ENCODE data around the gene DENND2C. TPM values are rescaled to one million over a fixed set of nuclear protein-coding genes. Genes with fewer than 3 reads are reported as not detected.
A peak's percentile ranks its signal among the peaks of the same experiment; 100 is the strongest.

Gene DENND2C
- total and polyA plus RNA-seq, 8 donors, result 3.2 to 5.4 (median 4.9) TPM

DNA sequence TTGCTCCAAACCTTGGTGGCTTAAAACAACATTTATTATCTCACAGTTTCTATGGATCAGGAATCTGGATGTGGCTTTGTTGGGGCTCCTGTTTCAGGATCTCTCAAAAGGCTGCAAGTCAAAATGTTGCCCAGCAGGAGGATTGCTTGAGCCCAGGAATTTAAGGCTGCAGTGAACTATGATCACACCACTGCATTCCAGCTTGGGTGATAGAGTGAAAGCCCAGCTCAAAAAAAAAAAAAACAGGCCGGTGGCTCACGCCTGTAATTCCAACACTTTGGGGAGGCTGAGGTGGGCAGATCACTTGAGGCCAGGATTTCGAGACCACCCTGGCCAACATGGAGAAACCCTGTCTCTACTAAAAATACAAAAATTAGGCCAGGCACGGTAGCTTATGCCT lies 118.4 kb downstream of the DENND2C start:
- no peaks in the 10 kb centered on the region for H3K36me3 ChIP-seq
- no peak overlapping the region for H3K27ac ChIP-seq
- no peaks in the 10 kb centered on the region for H3K27me3 ChIP-seq
- DNase-seq (no peak), ATAC-seq (no peak)
- intact Hi-C loops (cut with DNase I), result no loop called here
- H3K4me1 ChIP-seq, result no peaks in the 10 kb centered on the region
- TF ChIP-seq, protein P1, sequence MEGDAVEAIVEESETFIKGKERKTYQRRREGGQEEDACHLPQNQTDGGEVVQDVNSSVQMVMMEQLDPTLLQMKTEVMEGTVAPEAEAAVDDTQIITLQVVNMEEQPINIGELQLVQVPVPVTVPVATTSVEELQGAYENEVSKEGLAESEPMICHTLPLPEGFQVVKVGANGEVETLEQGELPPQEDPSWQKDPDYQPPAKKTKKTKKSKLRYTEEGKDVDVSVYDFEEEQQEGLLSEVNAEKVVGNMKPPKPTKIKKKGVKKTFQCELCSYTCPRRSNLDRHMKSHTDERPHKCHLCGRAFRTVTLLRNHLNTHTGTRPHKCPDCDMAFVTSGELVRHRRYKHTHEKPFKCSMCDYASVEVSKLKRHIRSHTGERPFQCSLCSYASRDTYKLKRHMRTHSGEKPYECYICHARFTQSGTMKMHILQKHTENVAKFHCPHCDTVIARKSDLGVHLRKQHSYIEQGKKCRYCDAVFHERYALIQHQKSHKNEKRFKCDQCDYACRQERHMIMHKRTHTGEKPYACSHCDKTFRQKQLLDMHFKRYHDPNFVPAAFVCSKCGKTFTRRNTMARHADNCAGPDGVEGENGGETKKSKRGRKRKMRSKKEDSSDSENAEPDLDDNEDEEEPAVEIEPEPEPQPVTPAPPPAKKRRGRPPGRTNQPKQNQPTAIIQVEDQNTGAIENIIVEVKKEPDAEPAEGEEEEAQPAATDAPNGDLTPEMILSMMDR (IDR thresholded peaks at IDR 0.05), result no peak
- H3K4me3 ChIP-seq, result no peak overlapping the region
- no peaks in the 10 kb centered on the region for H3K9me3 ChIP-seq

DNA sequence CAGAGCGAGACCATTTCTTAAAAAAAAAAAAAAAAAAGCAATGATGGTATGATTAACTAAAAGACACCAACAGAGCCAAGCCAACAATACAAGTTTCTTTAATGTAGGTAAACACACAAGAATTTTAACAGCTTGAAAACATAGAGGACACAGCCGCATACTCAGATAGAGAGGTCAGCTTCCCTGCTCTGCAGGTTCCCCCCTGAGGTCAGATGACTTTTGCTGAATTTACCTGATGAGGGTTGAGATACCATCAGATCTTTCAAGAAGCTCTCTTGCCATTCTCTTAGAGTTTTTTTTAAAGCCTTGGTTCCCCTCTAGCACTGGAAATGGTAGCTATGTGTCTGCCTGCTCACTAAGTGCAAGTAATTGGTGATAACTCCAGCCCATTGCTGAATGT lies 119.5 kb downstream of the DENND2C start:
- Histone ChIP-seq H3K4me1 (no peaks in the 10 kb centered on the region), H3K36me3 (no peaks in the 10 kb centered on the region), H3K9me3 (no peaks in the 10 kb centered on the region), H3K4me3 (no peak overlapping the region), H3K27ac (no peak overlapping the region), H3K27me3 (no peaks in the 10 kb centered on the region)
- no peak for DNase-seq
- TF ChIP-seq, protein P1 (IDR thresholded peaks at IDR 0.05), result no peak
- intact Hi-C loops (cut with DNase I), result no loop called here
- no peak for ATAC-seq

DNA sequence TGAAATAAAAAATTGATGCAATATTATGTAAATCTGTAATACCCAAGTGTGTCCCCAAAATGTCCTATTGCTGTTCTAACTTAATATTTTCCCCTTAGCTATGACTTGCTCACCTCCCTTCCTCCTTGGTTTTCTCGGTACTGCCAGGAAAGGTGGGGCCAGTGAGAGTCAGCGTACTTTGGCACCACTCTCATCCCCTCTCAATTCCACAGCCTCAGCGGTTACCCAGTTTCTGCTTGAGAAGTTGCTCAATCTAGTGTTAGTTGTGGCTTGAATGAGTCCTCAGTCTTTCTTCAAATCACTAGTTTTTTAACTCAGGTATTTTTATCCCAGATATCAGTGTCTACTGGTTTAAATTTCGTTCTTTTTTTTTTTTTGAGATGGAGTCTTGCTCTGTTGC lies 120.7 kb downstream of the DENND2C start:
- intact Hi-C loops (cut with DNase I), result no loop called here
- TF ChIP-seq, protein P1 (IDR thresholded peaks at IDR 0.05), result no peak
- peak in 1 of 4 donors; percentile 40 for DNase-seq

DNA sequence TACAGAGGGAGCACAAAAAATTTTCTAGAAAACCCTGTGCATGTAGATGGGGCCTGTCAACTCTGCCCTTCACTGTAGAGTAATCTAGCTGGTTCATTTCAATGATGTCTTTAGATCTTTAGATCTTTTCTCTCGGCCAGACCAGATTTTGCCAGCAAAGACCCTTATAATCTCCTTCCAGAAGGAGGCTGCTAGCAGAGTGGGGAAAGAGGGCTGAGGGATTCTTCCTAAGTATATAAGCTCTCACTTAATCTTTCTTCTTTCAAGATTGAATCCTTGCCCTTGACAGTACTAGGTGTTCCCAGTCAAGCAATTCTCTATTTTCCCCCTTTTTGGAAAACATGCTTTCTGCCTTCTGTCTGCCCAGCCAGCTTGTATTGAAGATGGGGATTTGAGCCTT lies 122.8 kb downstream of the DENND2C start:
- intact Hi-C loops (cut with DNase I), result no loop called here

More for the DNA sequence above, 120.7 kb downstream of the DENND2C start:
- H3K9me3 ChIP-seq, result no peaks in the 10 kb centered on the region
- ATAC-seq, result peak; percentile 96
- no peaks in the 10 kb centered on the region for H3K27me3 ChIP-seq
- no peaks in the 10 kb centered on the region for H3K36me3 ChIP-seq
- H3K4me3 ChIP-seq, result no peak overlapping the region
- no peak overlapping the region for H3K27ac ChIP-seq
- no peaks in the 10 kb centered on the region for H3K4me1 ChIP-seq

DNA sequence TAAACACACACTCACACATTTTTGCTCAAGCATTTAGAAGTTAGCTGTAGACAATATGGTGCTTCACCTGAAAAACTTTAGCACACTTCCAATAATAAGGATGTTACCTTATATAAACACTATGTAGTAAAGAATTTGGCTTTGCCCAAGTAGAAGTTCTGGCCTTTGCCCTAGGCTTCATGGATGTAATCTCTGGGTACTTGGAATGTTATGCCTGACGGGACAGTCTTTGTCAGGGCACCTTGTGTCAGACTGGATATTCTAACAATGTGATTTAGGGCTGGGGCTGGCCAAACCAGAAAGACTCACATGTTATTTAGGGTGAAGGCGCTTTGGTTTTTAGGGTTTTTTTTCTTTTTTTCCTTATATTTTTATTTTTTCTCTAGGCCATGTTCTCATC lies 124.1 kb downstream of the DENND2C start:
- intact Hi-C loops (cut with DNase I), result no loop called here
- Histone ChIP-seq H3K4me3 (no peak overlapping the region), H3K27ac (no peak overlapping the region), H3K4me1 (no peaks in the 10 kb centered on the region), H3K36me3 (no peaks in the 10 kb centered on the region), H3K9me3 (no peaks in the 10 kb centered on the region), H3K27me3 (no peaks in the 10 kb centered on the region)
- ATAC-seq (no peak), DNase-seq (no peak)
- TF ChIP-seq, protein P1 (IDR thresholded peaks at IDR 0.05), result no peak

More for the DNA sequence above, 122.8 kb downstream of the DENND2C start:
- TF ChIP-seq, protein P1 (IDR thresholded peaks at IDR 0.05), result no peak
- Histone ChIP-seq H3K4me3 (no peak overlapping the region), H3K27me3 (no peaks in the 10 kb centered on the region), H3K4me1 (no peaks in the 10 kb centered on the region), H3K27ac (no peak overlapping the region), H3K36me3 (no peaks in the 10 kb centered on the region), H3K9me3 (no peaks in the 10 kb centered on the region)
- ATAC-seq, result no peak
- no peak for DNase-seq

All from left lung (tissue), 10 donors.